Measurements from ENCODE around the gene C1orf116. TPM values are rescaled to one million over a fixed set of nuclear protein-coding genes. Genes with fewer than 3 reads are reported as not detected.

C1orf116 gene
- total RNA-seq, 1 experiment from 2014 or later = 0.09 TPM

DNA sequence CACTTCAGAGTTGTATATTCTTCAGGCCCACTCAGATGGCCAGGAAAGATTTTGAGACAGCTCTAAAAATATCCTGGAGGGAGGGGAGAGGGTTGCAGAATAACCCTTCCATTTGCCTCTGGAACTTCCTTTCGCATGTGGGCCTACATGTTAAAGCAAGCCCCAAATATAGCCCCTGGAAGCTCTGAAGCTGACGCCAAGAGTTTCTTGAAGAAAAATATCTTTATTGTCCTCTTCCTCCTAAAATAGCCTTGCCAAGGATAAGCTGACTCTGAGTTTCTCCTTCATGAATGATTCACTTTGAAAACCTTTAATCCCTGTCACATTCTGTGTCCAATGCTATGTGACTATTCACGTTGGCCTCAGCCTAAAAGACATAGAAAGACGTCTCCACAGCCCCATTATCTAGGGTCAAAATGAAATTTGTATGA is 6.4 kb downstream of the C1orf116 start:
- H3K27ac ChIP-seq (ENCODE audit: low read depth, low read length, poor library complexity, severe bottlenecking) = no peak overlapping the region
- peaks cover 16% of the 10 kb centered on the region for H3K27me3 ChIP-seq (replicated peaks; ENCODE audit: insufficient read depth, low read depth, low read length, poor library complexity)
- no peaks in the 10 kb centered on the region for H3K36me3 ChIP-seq (ENCODE audit: insufficient read depth, low read length, poor library complexity, severe bottlenecking)
- CTCF ChIA-PET = no interaction called here
- DNase-seq (ENCODE audit: low spot score) = no peak
- H3K9me3 ChIP-seq (ENCODE audit: low read depth, low read length, poor library complexity, severe bottlenecking) = no peaks in the 10 kb centered on the region
- no peak overlapping the region for H3K4me3 ChIP-seq (ENCODE audit: low read depth, low read length, poor library complexity, severe bottlenecking)
- TF ChIP-seq CTCF (conservative IDR thresholded peaks at IDR 0.05; ENCODE audit: low read depth, low read length) (no peak), EZH2 (IDR thresholded peaks at IDR 0.05; ENCODE audit: borderline replicate concordance, low read depth, low read length, poor library complexity, severe bottlenecking) (no peak)
- intact Hi-C loops (cut with micrococcal nuclease; ENCODE audit: unreplicated experiment) = no loop called here
- H3K4me1 ChIP-seq (ENCODE audit: insufficient read depth, low read length, poor library complexity, severe bottlenecking) = no peaks in the 10 kb centered on the region
- POLR2A ChIA-PET (ENCODE audit: low non-redundant PET) = no interaction called here
- no TSS peak for BruUV-seq (replicated peaks)

GRCh38 chr1:207025146-207025880 is 7.2 kb downstream of the C1orf116 start:
- H3K27ac ChIP-seq (ENCODE audit: low read depth, low read length, poor library complexity, severe bottlenecking) = no peak overlapping the region
- no peak for DNase-seq (ENCODE audit: low spot score)

More at GRCh38 chr1:207025146-207025880, 7.2 kb downstream of the C1orf116 start:
- ChIA-PET CTCF (no interaction called here), POLR2A (ENCODE audit: low non-redundant PET) (no interaction called here)
- intact Hi-C loops (cut with micrococcal nuclease; ENCODE audit: unreplicated experiment) = no loop called here
- Histone ChIP-seq H3K27me3 (replicated peaks; ENCODE audit: insufficient read depth, low read depth, low read length, poor library complexity) (peaks cover 9% of the 10 kb centered on the region), H3K36me3 (ENCODE audit: insufficient read depth, low read length, poor library complexity, severe bottlenecking) (no peaks in the 10 kb centered on the region), H3K4me3 (ENCODE audit: low read depth, low read length, poor library complexity, severe bottlenecking) (no peak overlapping the region), H3K9me3 (ENCODE audit: low read depth, low read length, poor library complexity, severe bottlenecking) (no peaks in the 10 kb centered on the region), H3K4me1 (ENCODE audit: insufficient read depth, low read length, poor library complexity, severe bottlenecking) (no peaks in the 10 kb centered on the region)
- TF ChIP-seq EZH2 (IDR thresholded peaks at IDR 0.05; ENCODE audit: borderline replicate concordance, low read depth, low read length, poor library complexity, severe bottlenecking) = no peak
- TF ChIP-seq CTCF (conservative IDR thresholded peaks at IDR 0.05; ENCODE audit: low read depth, low read length) = no peak
- no TSS peak for BruUV-seq (replicated peaks)

Data from A673 (cell line).